ENCODE results near the gene CHORDC1.

The CHORDC1 gene

DNA sequence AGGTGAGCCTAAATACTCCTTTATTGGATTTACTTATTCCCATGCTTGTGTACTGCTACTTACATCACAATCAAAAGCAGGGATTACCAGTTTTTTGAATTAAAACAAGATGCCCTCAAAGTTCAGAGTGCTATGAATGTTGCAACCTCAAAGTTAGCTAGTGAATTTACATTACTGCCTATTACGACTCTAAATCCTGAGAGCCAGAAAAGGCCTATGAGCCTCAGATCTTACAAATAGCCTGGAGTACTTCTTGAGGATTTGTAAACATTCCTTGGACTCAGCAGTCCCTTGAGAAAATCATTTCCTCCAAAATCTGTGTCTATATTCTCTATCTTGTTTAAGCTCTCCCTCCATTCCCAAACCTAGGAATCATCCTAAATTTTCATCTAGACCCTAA is 25.5 kb downstream of the CHORDC1 start:
- DNase-seq (ENCODE audit: low read depth in 1 of 2, low spot score in 1 of 2), result no peak
- H3K4me3 ChIP-seq (replicated peaks; ENCODE audit: insufficient read depth, low read length), result no peak overlapping the region
- no peak for TF ChIP-seq POLR2AphosphoS5 (IDR thresholded peaks at IDR 0.05; ENCODE audit: low read depth)
- TF ChIP-seq SPI1 (IDR thresholded peaks at IDR 0.05; ENCODE audit: borderline replicate concordance, low read depth), result no peak
- TF ChIP-seq, protein P1, sequence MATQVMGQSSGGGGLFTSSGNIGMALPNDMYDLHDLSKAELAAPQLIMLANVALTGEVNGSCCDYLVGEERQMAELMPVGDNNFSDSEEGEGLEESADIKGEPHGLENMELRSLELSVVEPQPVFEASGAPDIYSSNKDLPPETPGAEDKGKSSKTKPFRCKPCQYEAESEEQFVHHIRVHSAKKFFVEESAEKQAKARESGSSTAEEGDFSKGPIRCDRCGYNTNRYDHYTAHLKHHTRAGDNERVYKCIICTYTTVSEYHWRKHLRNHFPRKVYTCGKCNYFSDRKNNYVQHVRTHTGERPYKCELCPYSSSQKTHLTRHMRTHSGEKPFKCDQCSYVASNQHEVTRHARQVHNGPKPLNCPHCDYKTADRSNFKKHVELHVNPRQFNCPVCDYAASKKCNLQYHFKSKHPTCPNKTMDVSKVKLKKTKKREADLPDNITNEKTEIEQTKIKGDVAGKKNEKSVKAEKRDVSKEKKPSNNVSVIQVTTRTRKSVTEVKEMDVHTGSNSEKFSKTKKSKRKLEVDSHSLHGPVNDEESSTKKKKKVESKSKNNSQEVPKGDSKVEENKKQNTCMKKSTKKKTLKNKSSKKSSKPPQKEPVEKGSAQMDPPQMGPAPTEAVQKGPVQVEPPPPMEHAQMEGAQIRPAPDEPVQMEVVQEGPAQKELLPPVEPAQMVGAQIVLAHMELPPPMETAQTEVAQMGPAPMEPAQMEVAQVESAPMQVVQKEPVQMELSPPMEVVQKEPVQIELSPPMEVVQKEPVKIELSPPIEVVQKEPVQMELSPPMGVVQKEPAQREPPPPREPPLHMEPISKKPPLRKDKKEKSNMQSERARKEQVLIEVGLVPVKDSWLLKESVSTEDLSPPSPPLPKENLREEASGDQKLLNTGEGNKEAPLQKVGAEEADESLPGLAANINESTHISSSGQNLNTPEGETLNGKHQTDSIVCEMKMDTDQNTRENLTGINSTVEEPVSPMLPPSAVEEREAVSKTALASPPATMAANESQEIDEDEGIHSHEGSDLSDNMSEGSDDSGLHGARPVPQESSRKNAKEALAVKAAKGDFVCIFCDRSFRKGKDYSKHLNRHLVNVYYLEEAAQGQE (IDR thresholded peaks at IDR 0.05; ENCODE audit: insufficient replicate concordance, low read depth), result no peak
- TF ChIP-seq CTCF (IDR thresholded peaks at IDR 0.05; ENCODE audit: insufficient read depth, low read length), result no peak
- TF ChIP-seq GABPA (IDR thresholded peaks at IDR 0.05; ENCODE audit: low read depth), result no peak
- H3K27me3 ChIP-seq (ENCODE audit: insufficient read depth, poor library complexity, severe bottlenecking), result no peaks in the 10 kb centered on the region
- no peak overlapping the region for H3K27ac ChIP-seq (replicated peaks)

DNA sequence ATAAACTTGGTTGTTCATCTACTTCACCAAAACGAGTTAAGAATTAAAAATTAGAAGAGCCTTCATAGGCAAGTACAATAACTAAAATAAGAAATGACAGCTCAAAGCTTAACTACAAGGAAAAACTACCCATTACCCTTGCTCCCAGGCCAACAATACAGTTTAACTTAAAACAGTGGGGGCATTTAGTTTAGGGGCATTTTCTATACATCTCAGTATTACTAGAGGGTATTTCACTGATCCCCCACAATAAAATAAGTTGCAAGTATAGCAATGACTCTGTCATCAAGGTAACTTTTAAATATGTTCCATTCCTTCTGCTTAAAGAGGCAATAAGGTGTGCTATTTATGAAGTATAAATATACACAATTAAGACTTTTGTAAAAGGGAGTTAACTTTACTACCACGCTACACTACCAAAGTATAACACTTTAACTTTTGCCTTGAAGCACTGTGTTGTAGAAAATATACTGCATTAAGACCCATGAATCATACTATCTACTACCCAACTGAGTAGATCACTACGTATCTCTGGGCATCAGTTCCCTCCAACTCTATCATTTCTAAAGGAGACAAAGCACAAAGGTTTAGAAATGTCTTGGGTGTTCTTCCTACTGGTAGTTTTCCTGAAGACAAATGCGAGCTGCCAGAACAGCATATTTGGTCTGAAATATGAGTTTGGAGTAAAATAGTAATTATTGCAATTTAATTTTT is 29.8 kb downstream of the CHORDC1 start:
- no peaks in the 10 kb centered on the region for H3K27me3 ChIP-seq (ENCODE audit: insufficient read depth, poor library complexity, severe bottlenecking)
- H3K27ac ChIP-seq (replicated peaks), result no peak overlapping the region
- no peak overlapping the region for H3K4me3 ChIP-seq (replicated peaks; ENCODE audit: insufficient read depth, low read length)
- no peak for DNase-seq (ENCODE audit: low read depth in 1 of 2, low spot score in 1 of 2)
- TF ChIP-seq GABPA (IDR thresholded peaks at IDR 0.05; ENCODE audit: low read depth) (no peak), SPI1 (IDR thresholded peaks at IDR 0.05; ENCODE audit: borderline replicate concordance, low read depth) (no peak), CTCF (IDR thresholded peaks at IDR 0.05; ENCODE audit: insufficient read depth, low read length) (no peak), POLR2AphosphoS5 (IDR thresholded peaks at IDR 0.05; ENCODE audit: low read depth) (no peak)
- TF ChIP-seq, protein P1 (IDR thresholded peaks at IDR 0.05; ENCODE audit: insufficient replicate concordance, low read depth), result no peak

DNA sequence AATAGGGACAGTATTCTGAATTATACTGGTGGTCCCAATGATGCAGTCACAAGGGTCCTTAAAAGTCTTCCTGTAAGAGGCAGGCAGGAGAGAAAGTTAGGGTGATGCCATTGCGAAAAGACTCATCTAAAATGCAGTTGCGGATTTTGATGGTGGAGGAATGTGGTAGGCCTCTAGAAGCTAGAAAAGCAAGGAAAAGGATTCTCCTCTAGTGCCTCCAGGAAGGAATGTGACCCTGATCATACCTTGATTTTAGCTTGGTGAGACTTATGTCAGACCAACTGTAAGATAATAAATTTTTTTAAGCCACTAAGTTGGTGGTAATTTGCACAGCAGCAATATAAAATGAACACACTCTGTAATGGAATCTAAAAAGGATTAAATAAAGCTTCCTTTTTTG is 33.8 kb downstream of the CHORDC1 start:
- no peak for DNase-seq (ENCODE audit: low read depth in 1 of 2, low spot score in 1 of 2)
- TF ChIP-seq, protein P1 (IDR thresholded peaks at IDR 0.05; ENCODE audit: insufficient replicate concordance, low read depth), result no peak
- no peak for TF ChIP-seq POLR2AphosphoS5 (IDR thresholded peaks at IDR 0.05; ENCODE audit: low read depth)
- no peak for TF ChIP-seq CTCF (IDR thresholded peaks at IDR 0.05; ENCODE audit: insufficient read depth, low read length)
- no peak for TF ChIP-seq SPI1 (IDR thresholded peaks at IDR 0.05; ENCODE audit: borderline replicate concordance, low read depth)
- no peak for TF ChIP-seq GABPA (IDR thresholded peaks at IDR 0.05; ENCODE audit: low read depth)
- Histone ChIP-seq H3K27ac (replicated peaks) (no peak overlapping the region), H3K27me3 (ENCODE audit: insufficient read depth, poor library complexity, severe bottlenecking) (no peaks in the 10 kb centered on the region), H3K4me3 (replicated peaks; ENCODE audit: insufficient read depth, low read length) (no peak overlapping the region)

Data from HL-60 (cell line).